ENCODE measurements around the gene NME7.

Gene NME7

GRCh38 chr1:169367096-169367685 lies 406 bp downstream of the NME7 start:
- Histone ChIP-seq H3K27me3 (ENCODE audit: insufficient read depth, low read depth, severe bottlenecking) (no peaks in the 10 kb centered on the region), H3K36me3 (no peaks in the 10 kb centered on the region), H3K27ac (no peak overlapping the region), H3K4me3 (ENCODE audit: low read depth, low read length) (peak overlapping the region; percentile 81), H3K9me3 (ENCODE audit: severe bottlenecking) (no peaks in the 10 kb centered on the region)
- TF ChIP-seq, protein P1, sequence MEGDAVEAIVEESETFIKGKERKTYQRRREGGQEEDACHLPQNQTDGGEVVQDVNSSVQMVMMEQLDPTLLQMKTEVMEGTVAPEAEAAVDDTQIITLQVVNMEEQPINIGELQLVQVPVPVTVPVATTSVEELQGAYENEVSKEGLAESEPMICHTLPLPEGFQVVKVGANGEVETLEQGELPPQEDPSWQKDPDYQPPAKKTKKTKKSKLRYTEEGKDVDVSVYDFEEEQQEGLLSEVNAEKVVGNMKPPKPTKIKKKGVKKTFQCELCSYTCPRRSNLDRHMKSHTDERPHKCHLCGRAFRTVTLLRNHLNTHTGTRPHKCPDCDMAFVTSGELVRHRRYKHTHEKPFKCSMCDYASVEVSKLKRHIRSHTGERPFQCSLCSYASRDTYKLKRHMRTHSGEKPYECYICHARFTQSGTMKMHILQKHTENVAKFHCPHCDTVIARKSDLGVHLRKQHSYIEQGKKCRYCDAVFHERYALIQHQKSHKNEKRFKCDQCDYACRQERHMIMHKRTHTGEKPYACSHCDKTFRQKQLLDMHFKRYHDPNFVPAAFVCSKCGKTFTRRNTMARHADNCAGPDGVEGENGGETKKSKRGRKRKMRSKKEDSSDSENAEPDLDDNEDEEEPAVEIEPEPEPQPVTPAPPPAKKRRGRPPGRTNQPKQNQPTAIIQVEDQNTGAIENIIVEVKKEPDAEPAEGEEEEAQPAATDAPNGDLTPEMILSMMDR (IDR thresholded peaks at IDR 0.05; ENCODE audit: low read depth, low read length): no peak
- DNase-seq: no peak

DNA sequence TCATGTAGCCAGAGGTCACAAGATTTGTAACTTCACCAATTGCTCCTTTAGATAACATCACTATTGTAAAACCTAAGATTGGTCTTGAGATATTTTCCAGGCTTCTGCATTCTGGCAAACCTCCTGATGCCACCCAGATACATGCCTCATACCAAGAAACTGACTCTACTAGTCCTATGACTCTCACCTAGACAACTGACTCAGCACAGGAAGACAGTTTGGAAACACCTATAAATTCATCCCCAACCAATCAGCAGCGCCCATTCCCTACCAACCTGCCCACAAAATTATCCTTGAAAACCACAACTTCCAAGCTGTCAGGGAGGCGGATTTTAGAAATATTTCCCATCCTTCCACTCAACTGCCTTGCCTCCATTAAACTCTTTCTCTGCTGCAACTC lies 2.6 kb downstream of the NME7 start:
- Histone ChIP-seq H3K27me3 (ENCODE audit: insufficient read depth, low read depth, severe bottlenecking) (no peaks in the 10 kb centered on the region), H3K27ac (no peak overlapping the region), H3K9me3 (ENCODE audit: severe bottlenecking) (no peaks in the 10 kb centered on the region), H3K36me3 (no peaks in the 10 kb centered on the region), H3K4me3 (ENCODE audit: low read depth, low read length) (no peak overlapping the region)
- TF ChIP-seq, protein P1 (IDR thresholded peaks at IDR 0.05; ENCODE audit: low read depth, low read length): no peak
- DNase-seq: no peak

GRCh38 chr1:169363046-169363730 lies 4.4 kb downstream of the NME7 start:
- TF ChIP-seq, protein P1 (IDR thresholded peaks at IDR 0.05; ENCODE audit: low read depth, low read length): no peak
- Histone ChIP-seq H3K36me3 (no peaks in the 10 kb centered on the region), H3K9me3 (ENCODE audit: severe bottlenecking) (no peaks in the 10 kb centered on the region), H3K4me3 (ENCODE audit: low read depth, low read length) (no peak overlapping the region), H3K27me3 (ENCODE audit: insufficient read depth, low read depth, severe bottlenecking) (no peaks in the 10 kb centered on the region), H3K27ac (no peak overlapping the region)
- DNase-seq: no peak

DNA sequence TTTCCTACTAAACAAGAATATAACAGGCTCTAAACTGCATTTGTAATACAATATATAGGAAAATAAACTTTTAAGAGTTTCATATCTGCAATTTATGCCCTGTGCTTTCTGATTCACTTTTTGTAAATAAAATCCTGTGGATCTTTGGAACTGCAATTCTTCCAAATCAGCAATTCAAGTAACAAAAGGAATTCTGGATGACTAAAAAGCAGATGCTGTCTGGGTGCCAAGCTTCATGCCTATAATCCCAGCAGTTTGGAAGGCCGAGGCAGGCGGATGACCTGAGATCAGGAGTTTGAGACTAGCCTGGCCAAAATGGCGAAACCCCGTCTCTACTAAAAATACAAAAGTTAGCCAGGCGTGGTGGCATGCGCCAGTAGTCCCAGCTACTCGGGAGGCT lies 6.3 kb downstream of the NME7 start:
- H3K9me3 ChIP-seq (ENCODE audit: severe bottlenecking): no peaks in the 10 kb centered on the region
- no peak for DNase-seq
- TF ChIP-seq, protein P1 (IDR thresholded peaks at IDR 0.05; ENCODE audit: low read depth, low read length): no peak
- H3K36me3 ChIP-seq: no peaks in the 10 kb centered on the region
- H3K27me3 ChIP-seq (ENCODE audit: insufficient read depth, low read depth, severe bottlenecking): no peaks in the 10 kb centered on the region
- no peak overlapping the region for H3K4me3 ChIP-seq (ENCODE audit: low read depth, low read length)
- H3K27ac ChIP-seq: no peak overlapping the region

DNA sequence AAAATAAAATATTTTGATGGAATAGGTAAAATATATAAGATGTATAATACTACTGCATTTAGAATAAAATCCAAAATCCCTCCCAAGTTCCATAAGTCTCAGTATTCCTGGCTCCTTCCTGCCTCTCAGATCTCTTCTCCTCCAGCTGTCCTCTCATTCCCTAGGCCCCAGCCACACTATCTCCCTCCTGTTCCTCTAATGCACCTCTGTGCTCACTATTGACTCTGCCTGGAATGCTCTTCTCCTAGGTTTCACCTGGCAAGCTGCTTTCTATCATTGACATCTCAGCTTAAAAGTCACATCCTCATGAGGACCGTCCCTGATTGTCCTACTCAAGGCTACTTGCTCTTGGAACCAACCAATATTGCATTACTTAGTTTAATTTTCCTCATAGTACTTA lies 7.2 kb downstream of the NME7 start:
- H3K27ac ChIP-seq: no peak overlapping the region
- H3K4me3 ChIP-seq (ENCODE audit: low read depth, low read length): no peak overlapping the region
- no peaks in the 10 kb centered on the region for H3K9me3 ChIP-seq (ENCODE audit: severe bottlenecking)
- no peaks in the 10 kb centered on the region for H3K36me3 ChIP-seq
- H3K27me3 ChIP-seq (ENCODE audit: insufficient read depth, low read depth, severe bottlenecking): no peaks in the 10 kb centered on the region
- TF ChIP-seq, protein P1 (IDR thresholded peaks at IDR 0.05; ENCODE audit: low read depth, low read length): no peak
- no peak for DNase-seq
